DND-41 (cell line): ENCODE measurements around the gene DLK1.

ENCODE experiments used
- CTCF ChIP-seq: IDR thresholded peaks from 2 replicates; pipeline ENCODE4 v1.5.1; 2012; ENCODE audit warnings: borderline replicate concordance, low read length, moderate library complexity, mild to moderate bottlenecking; ENCODE audit not compliant: poor library complexity, severe bottlenecking; ENCODE audit errors: extremely low read depth
- EZH2 ChIP-seq: IDR thresholded peaks from 3 replicates; pipeline ENCODE4 v1.6.1; 2012; ENCODE audit warnings: borderline replicate concordance, low read depth, mild to moderate bottlenecking, moderate library complexity, low read length, inconsistent platforms; ENCODE audit not compliant: severe bottlenecking

DNA sequence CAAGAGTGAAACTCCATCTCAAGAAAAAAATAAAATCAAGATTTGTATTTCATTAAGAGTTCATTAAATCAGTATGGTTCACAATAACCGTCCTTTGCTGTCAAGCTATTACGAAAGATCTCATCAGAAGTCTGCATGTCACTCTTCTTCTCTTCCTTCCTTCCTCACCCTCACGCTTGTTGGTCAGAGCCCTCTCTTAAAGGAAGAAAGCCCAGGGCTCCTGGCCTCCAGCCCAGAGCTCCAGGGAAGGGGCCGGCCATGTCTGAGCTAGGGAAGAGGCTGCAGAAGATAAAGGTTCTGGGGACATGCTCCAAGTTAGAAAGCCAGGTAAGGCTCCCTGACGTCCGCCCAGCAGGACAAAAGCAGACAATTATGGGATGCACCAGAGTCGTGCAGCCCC lies 43.1 kb upstream of the DLK1 start:
- TF ChIP-seq CTCF (no peak), EZH2 (no peak)
